H1 (cell line): ENCODE data around the gene SLK. TPM values are rescaled to one million over a fixed set of nuclear protein-coding genes. Genes with fewer than 3 reads are reported as not detected.

Source experiments
- CREB1 ChIP-seq: IDR thresholded peaks from 2 replicates; pipeline ENCODE4 v1.6.1; 2012; ENCODE audit warnings: inconsistent platforms
- HDAC2 ChIP-seq, 2 experiments: fragments of 300-600 bp in 1 of 2; sonication (generic) in 1 of 2; IDR thresholded peaks; 2 replicates each; pipeline ENCODE4 v1.6.1; 2011 to 2012; ENCODE audit warnings: low read depth in 2 of 2, low read length in 2 of 2, mild to moderate bottlenecking in 2 of 2, moderate library complexity in 2 of 2, borderline replicate concordance in 1 of 2, inconsistent platforms in 1 of 2
- JUN ChIP-seq: IDR thresholded peaks from 2 replicates; pipeline ENCODE4 v1.6.1; 2011; ENCODE audit warnings: low read depth, mild to moderate bottlenecking, improper control_type of control experiment, low read length
- JUND ChIP-seq: IDR thresholded peaks from 2 replicates; pipeline ENCODE4 v1.6.1; 2011; ENCODE audit warnings: mild to moderate bottlenecking, improper control_type of control experiment, low read length
- KDM4A ChIP-seq: IDR thresholded peaks from one replicate; pipeline ENCODE4 v1.7.1; 2012; ENCODE audit warnings: low read depth, mild to moderate bottlenecking, moderate library complexity, low read length, inconsistent platforms; ENCODE audit not compliant: severe bottlenecking
- MAFK ChIP-seq: IDR thresholded peaks from 2 replicates; pipeline ENCODE4 v1.6.1; 2012; ENCODE audit warnings: low read depth, mild to moderate bottlenecking, improper control_type of control experiment, low read length
- POLR2A ChIP-seq, 2 experiments: IDR thresholded peaks; 1 replicate in 1 of 2; 2 replicates in 1 of 2; pipeline ENCODE4 v1.6.1; 2011; ENCODE audit warnings: low read depth in 2 of 2, low read length in 2 of 2, mild to moderate bottlenecking in 2 of 2; ENCODE audit errors: control extremely low read depth in 1 of 2
- POU5F1 ChIP-seq: IDR thresholded peaks from 2 replicates; pipeline ENCODE4 v1.6.1; 2011; ENCODE audit warnings: low read depth, mild to moderate bottlenecking, low read length, moderate library complexity
- RNF2 ChIP-seq: fragments of 200-900, 300-1000 bp; sonication (generic); IDR thresholded peaks from 2 replicates; pipeline ENCODE4 v1.7.1; 2016; ENCODE audit warnings: borderline replicate concordance, low read depth, mild to moderate bottlenecking, antibody characterized with exemption, low read length; ENCODE audit not compliant: poor library complexity, severe bottlenecking; ENCODE audit errors: missing control alignments
- SIN3A ChIP-seq, 2 experiments: IDR thresholded peaks in 1 of 2; conservative IDR thresholded peaks in 1 of 2; 2 replicates each; pipeline ENCODE4 v1.6.1; 2011 to 2012; ENCODE audit warnings: low read length in 2 of 2, improper control_type of control experiment in 1 of 2, low read depth in 1 of 2, mild to moderate bottlenecking in 1 of 2
- SUZ12 ChIP-seq: fragments of 200-600 bp; sonication (generic); IDR thresholded peaks from 2 replicates; pipeline ENCODE4 v1.6.1; 2012; ENCODE audit warnings: mild to moderate bottlenecking, inconsistent platforms, low read length, moderate library complexity, mixed read lengths
- ZNF274 ChIP-seq: IDR thresholded peaks from 2 replicates; pipeline ENCODE4 v1.7.0; 2012; ENCODE audit warnings: low read length, borderline replicate concordance; ENCODE audit errors: extremely low read depth
- polyA plus RNA-seq, 7 experiments: library from polyadenylated mRNA; depleted of rRNA in 3 of 7; stranded (reverse) in 5 of 7; unstranded in 2 of 7; fragments of >200 nt in 5 of 7; fragments of 200-250 nt in 2 of 7; gene quantifications; 1 replicate in 5 of 7; 2 replicates in 1 of 7; 4 replicates in 1 of 7; pipeline versions ENCODE4 v1.2.1 to v1.2.3, GENCODE V29; 2011 to 2013; ENCODE audit warnings: missing spikeins in 2 of 7, mixed read lengths in 2 of 7
- total RNA-seq: library from RNA; stranded (reverse); fragmentation: NEBNext Ultra II Directional; extraction: Animal tissue kit (Norgen Biotek cat#: 25700); gene quantifications from 2 replicates; pipeline ENCODE4 v1.2.1, GENCODE V29; 2021
- TF ChIP-seq, protein P1 (sequence below): IDR thresholded peaks from 2 replicates; pipeline ENCODE4 v1.6.1; 2011; ENCODE audit warnings: low read length, improper control_type of control experiment
- TF ChIP-seq, protein P2 (sequence below): IDR thresholded peaks from 2 replicates; pipeline ENCODE4 v1.6.1; 2012; ENCODE audit warnings: inconsistent platforms
- TF ChIP-seq, protein P3 (sequence below), 3 experiments: IDR thresholded peaks; 1 replicate in 2 of 3; 2 replicates in 1 of 3; pipeline versions ENCODE4 v1.5.1 to v1.6.1; 2011; ENCODE audit warnings: low read length in 3 of 3, mild to moderate bottlenecking in 3 of 3, inconsistent platforms in 2 of 3, low read depth in 1 of 3, moderate library complexity in 1 of 3; ENCODE audit not compliant: insufficient read depth in 1 of 3; ENCODE audit errors: control extremely low read depth in 1 of 3

SLK gene
- total and polyA plus RNA-seq, 2 of the 8 experiments (the other 6 are each of a cell fraction or from before 2014, with no cell fraction given), result 2.7 to 18.3 TPM

DNA sequence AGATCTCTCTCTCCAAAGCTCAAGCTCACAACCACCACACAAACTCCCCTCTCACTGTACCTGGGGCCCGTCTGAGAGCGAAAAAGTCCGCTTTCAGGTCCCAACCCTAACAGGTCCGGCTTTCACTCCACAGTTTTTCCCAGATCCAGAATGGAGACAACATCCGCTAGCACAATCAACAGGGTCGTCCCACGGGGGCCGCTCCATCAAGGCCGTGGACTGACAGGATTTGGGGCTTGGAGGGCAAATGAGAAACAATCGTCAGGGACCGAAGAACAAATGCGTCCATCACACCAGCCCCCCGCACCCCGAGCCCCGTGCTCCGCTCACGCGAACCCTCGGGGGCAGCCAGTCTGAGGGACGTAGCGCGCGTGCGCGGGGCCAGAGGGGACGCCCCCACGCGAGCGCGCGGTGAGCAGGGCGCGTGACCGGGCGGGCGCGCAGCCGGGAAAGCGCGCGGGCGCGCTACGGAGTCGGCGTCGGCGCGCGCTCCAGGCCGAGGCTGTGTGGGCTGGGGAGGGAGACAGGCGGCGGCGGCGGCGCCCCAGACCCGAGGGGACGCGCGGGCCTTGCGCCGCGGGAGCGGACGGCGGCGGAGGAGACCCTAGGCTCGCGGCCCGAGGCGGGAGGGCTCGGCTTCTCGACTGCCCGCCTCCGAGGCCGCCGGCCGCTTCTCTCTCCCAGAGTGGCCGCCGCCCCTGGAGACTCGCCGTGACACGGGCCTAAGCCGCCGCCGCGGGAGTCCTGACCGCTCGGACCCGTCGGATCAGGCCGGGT lies at the start of gene SLK (continued):
- TF ChIP-seq, protein P1, sequence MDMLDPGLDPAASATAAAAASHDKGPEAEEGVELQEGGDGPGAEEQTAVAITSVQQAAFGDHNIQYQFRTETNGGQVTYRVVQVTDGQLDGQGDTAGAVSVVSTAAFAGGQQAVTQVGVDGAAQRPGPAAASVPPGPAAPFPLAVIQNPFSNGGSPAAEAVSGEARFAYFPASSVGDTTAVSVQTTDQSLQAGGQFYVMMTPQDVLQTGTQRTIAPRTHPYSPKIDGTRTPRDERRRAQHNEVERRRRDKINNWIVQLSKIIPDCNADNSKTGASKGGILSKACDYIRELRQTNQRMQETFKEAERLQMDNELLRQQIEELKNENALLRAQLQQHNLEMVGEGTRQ, result no peak
- TF ChIP-seq RNF2, result no peak
- TF ChIP-seq ZNF274, result no peak
- TF ChIP-seq JUN, result no peak
- TF ChIP-seq SUZ12, result no peak
- TF ChIP-seq HDAC2 (IDR thresholded peaks at IDR 0.05; ENCODE audit: borderline replicate concordance in 1 of 2, low read depth in 2 of 2, low read length in 2 of 2), result peak; percentile 64 to 75; a peak in 3 of 4 replicates
- no peak for TF ChIP-seq CREB1
- TF ChIP-seq JUND, result no peak
- TF ChIP-seq KDM4A, result peak; percentile 96
- TF ChIP-seq POU5F1, result no peak
- TF ChIP-seq, protein P2, sequence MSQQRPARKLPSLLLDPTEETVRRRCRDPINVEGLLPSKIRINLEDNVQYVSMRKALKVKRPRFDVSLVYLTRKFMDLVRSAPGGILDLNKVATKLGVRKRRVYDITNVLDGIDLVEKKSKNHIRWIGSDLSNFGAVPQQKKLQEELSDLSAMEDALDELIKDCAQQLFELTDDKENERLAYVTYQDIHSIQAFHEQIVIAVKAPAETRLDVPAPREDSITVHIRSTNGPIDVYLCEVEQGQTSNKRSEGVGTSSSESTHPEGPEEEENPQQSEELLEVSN, result no peak
- no peak for TF ChIP-seq MAFK
- TF ChIP-seq SIN3A (conservative IDR thresholded peaks at IDR 0.05 in 1 of 2, IDR thresholded peaks at IDR 0.05 in 1 of 2; ENCODE audit: low read depth in 1 of 2, low read length in 2 of 2), result no peak; a peak in 2 of 4 replicates
- TF ChIP-seq, protein P3, sequence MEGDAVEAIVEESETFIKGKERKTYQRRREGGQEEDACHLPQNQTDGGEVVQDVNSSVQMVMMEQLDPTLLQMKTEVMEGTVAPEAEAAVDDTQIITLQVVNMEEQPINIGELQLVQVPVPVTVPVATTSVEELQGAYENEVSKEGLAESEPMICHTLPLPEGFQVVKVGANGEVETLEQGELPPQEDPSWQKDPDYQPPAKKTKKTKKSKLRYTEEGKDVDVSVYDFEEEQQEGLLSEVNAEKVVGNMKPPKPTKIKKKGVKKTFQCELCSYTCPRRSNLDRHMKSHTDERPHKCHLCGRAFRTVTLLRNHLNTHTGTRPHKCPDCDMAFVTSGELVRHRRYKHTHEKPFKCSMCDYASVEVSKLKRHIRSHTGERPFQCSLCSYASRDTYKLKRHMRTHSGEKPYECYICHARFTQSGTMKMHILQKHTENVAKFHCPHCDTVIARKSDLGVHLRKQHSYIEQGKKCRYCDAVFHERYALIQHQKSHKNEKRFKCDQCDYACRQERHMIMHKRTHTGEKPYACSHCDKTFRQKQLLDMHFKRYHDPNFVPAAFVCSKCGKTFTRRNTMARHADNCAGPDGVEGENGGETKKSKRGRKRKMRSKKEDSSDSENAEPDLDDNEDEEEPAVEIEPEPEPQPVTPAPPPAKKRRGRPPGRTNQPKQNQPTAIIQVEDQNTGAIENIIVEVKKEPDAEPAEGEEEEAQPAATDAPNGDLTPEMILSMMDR (IDR thresholded peaks at IDR 0.05; ENCODE audit: control extremely low read depth in 1 of 3, insufficient read depth in 1 of 3, low read depth in 1 of 3, low read length in 3 of 3), result no peak
- TF ChIP-seq POLR2A (IDR thresholded peaks at IDR 0.05; ENCODE audit: control extremely low read depth in 1 of 2, low read depth in 2 of 2, low read length in 2 of 2), result peak in 1 of 2 experiments; percentile 30; a peak in 1 of 3 replicates
